ENCODE results near the gene SLC2A14.
"Not testable (repeated sequence)": the region's sequence is repeated elsewhere in the genome, so short reads cannot be mapped to it uniquely, and the experiment has no call there.

SLC2A14 gene

DNA sequence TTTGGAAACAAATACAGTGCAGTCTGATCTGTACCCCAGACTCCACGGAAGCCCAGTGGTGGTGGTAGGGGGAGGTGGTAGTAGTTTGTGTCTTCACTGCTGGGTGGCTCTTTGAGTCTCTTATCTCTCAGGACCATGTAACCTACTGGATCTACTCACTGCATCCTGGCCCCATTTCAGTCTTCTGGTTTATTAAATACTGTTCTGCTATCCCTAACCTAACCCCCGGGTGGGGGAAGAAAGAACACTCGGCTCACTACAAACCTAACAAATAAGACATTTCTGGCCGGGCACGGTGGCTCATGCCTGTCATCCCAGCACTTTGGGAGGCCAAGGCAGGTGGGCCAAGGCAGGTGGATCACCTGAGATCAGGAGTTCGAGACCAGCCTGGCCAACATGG lies 39.5 kb downstream of the SLC2A14 start:
- not testable (repeated sequence) for DNase-seq (ENCODE audit: low read depth)

DNA sequence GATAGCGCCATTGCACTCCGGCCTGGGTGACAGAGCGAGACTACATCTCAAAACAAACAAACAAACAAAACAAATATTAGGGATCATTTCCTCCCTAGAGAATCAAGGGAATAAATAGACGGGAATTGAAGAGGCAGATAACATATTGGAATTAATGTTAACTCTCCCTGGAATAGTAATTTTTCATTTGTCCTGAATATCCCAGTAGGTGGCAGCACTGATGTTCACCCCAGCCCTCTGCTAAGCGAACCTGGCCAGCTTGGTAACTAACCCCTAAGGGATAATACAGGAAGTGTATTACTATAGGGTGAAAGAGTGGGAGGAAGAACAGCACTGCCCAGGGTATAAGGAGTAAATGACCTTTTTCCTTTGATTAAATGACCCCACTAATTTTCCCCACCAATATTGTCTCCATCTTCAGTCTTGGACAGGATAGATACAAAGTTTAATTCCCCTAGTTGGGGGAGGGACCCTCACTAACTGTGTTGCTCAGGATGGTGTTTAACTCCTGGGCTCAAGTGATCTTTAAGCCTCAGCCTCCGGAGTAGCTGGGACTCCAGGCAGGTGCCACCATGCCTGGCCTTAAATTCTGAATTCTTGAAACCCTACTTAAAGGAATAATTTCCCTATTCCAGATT lies 40.5 kb downstream of the SLC2A14 start:
- no peak for DNase-seq (ENCODE audit: low read depth)

DNA sequence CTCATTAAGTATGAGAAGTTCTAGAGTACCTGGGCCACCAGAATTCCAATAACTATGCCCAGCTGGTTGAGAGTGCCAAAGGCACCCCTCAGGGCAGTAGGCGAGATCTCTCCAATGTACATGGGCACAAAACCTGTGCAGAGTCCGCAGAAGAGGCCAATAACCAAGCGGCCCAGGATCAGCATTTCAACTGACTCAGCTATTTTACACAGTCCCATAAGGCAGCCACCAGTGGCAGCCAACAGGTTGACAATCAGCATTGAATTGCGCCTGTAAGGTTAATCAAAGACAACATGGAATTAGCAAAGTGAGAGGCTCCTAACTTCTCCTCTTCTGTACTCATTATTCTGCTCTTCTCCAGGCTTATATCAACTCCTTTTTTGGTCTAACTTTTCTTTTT lies 43.0 kb downstream of the SLC2A14 start:
- DNase-seq (ENCODE audit: low read depth) = not testable (repeated sequence)

GRCh38 chr12:7825754-7826153 lies 47.0 kb downstream of the SLC2A14 start:
- DNase-seq (ENCODE audit: low read depth) = not testable (repeated sequence)

DNA sequence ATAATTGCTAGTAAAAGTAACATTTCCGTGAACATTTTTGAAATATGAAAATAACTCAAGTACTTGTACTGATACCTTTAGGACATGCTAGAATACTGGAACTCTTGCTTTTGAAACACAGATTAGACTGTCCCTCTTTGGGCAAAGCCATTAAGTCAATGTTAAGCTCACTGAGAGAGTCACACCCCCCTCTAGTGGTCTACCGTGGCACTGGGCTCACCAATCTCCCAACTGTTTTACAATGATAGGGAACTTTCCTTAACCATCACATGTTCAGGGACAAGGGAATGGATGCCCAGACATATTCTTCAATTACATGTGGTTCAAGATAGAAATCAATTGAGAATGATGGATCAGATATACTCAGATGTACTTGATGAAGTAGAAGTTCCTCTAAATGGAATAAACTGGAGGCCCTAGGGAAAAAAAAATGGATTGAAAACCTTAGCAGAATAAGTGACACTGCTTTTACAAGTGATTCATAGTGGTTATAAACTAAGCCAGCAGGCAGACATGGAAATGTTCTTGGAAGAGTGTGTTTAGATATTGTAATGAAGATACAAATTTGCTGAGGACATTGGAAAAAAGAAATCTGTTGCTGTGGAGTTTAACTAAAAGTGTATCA lies 65.7 kb downstream of the SLC2A14 start:
- peak; percentile 43 for DNase-seq (ENCODE audit: low read depth)

GRCh38 chr12:7806319-7806718 lies 66.4 kb downstream of the SLC2A14 start:
- DNase-seq (ENCODE audit: low read depth) = not testable (repeated sequence)

- DNase-seq (ENCODE audit: low read depth) = no peak
Measured at GRCh38 chr12:7801460-7801859, 71.3 kb downstream of the SLC2A14 start.

- not testable (repeated sequence) for DNase-seq (ENCODE audit: low read depth)
Measured at GRCh38 chr12:7798750-7799308, 73.9 kb downstream of the SLC2A14 start.

DNA sequence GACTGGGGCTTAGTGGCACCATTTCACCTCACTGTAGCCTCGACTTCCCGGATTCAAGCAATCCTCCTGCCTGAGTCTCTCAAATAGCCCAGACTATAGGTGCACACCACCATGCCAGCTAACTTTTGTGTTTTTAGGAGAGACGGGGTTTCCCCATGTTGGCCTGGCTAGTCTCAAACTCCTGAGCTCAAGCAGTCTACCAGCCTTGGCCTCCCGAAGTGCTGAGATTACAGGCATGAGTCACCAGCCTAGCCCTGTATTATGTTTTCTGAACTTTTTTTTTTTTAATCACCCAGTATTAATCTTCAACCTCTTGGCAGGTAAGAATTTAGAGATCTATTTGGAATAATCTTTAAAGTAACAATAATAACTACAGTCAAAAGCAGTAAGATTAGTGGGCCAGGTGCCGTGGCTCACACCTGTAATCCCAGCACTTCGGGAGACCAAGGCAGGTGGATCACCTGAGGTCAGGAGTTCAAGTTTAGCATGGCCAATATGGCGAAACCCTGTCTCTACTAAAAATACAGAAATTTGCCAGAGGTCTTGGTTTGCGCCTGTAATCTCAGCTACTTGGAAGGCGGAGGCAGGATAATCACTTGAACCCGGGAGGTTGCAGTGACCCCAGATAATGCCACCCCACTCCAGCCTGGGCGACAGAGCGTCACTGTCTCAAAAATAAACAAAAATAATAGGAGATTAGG lies 74.9 kb downstream of the SLC2A14 start:
- DNase-seq (ENCODE audit: low read depth) = no peak

- DNase-seq (ENCODE audit: low read depth) = not testable (repeated sequence)
Measured at GRCh38 chr12:7797269-7797668, 75.4 kb downstream of the SLC2A14 start.

DNA sequence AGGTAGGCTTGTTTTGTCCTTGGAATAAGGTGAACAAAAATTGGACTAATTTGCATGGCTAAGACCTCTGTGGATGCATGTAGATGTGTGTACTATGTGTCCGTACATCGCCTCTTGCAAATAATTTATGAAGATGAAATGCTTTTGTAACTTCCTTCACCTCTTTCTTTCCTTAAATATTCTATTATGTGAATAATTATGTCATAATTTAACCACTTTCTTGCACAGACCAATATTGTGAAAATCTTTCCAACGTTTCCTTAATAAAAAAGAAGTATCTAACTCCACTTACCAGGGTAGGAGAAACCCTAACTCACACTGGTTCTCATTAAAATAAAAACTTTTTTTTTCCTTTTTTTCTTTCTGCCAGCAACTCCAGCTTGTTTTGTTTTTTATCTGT lies 79.5 kb downstream of the SLC2A14 start:
- DNase-seq (ENCODE audit: low read depth) = no peak

- DNase-seq (ENCODE audit: low read depth) = not testable (repeated sequence)
Measured at GRCh38 chr12:7788884-7789528, 83.7 kb downstream of the SLC2A14 start, which contains the start of gene NANOG. Gene NANOG, plus strand, starts transcription at chr12:7789402. Its CDS starts 213 bp downstream, at chr12:7789615.

DNA sequence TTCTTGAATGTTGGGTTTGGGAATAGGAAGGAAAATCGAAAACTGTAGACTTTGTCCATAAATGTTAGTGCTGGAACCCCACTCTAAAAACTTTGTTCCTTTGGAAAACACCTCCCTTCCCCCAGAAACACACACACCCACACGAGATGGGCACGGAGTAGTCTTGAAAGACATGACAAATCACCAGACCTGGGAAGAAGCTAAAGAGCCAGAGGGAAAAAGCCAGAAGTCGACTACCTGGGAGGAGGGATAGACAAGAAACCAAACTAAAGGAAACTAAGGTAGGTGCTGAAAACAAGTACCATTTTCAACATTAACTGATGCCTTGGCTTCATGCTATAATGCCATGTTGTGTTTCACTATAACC lies 84.4 kb downstream of the SLC2A14 start:
- DNase-seq (ENCODE audit: low read depth) = no peak

DNA sequence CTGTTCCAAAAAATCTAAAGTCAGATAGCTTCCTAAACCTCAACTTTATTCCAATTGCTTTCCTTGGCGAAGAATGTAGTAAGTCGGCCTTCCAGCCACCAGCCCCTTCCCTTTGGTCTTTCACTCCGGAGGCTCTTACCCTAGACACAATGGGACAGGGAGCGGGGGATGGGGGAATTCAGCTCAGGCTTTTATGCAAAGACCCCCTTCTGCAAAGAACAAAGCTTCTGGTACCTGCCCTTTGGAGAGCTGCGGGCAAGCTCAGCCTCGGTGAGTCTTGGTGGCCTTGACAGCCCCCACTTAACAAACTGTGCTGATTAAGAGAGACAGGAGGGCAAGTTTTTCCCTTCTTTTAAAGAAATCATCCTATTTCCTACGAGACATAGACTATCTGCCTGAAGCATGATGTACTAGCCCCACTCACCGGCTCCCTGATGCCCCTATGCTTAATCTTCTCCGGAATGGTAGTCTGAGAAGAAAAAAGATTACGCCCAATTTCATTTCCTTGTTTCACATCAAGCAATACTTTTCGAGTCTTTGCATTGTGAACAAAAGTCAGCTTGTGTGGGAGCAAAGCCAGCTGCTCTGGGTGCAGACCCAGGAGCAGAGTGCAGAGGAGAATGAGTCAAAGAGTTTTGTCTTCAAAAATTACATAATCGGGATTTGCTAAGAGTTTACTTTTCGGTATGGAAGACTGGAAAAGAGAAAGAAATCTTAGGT lies 85.0 kb downstream of the SLC2A14 start:
- no peak for DNase-seq (ENCODE audit: low read depth)

DNA sequence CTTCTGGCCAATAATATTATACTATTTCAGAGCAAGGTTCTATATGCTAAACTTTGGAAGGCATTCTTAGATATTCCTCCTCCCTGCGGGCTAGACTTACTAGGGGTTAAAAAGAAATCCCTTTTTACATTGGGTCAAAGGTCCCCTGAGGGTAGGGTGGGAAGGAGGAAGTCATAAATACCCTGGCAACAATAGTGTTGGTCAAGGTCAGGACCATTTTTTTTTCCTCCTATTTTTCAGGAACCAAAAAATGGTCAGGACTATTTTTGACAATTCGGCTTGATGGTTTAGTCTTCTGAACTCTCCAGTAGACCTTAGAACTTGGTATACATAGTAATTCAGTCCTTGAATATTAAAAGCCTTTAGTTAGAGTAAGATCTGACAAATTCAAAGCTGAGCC lies 88.0 kb downstream of the SLC2A14 start:
- no peak for DNase-seq (ENCODE audit: low read depth)

DNA sequence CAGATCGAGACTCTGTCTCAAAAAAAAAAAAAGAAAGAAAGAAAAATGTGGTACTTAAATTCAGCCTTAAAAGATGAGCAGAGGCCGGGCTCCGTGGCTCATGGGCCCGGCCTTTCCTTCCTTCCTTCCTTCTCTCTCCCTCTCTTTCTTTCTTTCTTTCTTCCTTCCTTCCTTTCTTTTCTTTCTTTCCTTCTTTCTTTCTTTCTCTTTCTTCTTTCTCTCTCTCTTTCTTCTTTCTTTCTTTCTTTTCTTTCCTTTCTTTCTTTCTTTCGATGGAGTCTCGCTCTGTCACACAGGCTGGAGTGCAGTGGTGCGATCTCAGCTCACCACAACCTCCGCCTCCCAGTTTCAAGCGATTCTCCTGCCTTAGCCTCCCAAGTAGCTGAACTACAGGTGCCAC lies 89.3 kb downstream of the SLC2A14 start:
- DNase-seq (ENCODE audit: low read depth) = not testable (repeated sequence)

GRCh38 chr12:7782055-7782454 lies 90.7 kb downstream of the SLC2A14 start:
- no peak for DNase-seq (ENCODE audit: low read depth)

DNA sequence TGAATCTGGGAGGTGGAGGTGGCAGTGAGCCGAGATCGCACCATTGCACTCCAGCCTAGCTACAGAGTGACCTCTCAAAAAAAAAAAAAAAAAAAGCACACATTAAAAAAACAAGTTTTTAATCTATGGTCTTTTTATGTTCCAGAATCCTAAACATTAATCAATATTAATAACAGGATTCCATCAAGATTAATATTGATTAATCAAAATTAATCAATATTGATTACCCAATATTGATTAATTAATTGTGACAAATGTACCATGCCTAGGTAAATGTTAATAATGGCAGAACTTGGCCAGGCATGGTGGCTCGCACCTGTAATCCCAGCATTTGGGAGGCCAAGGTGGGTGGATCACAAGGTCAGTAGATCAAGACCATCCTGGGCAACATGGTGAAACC lies 91.4 kb downstream of the SLC2A14 start:
- DNase-seq (ENCODE audit: low read depth) = no peak

DNA sequence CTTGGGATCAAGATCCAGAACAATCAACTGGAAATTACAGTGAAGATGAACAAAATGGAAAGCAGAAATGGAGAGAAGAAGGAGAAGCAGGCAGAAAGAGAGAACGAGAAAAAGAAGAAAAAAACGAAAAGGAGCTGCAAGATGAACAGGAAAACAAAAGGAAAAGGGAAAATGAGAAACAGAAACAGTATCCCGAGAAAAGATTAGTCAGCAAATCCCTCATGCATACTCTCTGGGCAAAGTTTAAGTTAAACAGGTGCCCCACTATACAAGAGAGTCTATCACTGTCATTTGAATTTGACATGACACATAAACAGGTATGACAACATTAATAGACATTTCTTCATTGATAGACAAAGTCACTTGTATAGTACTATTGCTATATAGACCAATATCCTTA lies 102.7 kb downstream of the SLC2A14 start:
- DNase-seq (ENCODE audit: low read depth) = no peak

Measured in activated T-cell treated with anti-CD3 and anti-CD28 coated beads for 24 hours (primary cell).